Coronary artery (tissue), 2 donors: ENCODE measurements around the gene RPS6KA2.
A peak's percentile ranks its signal among the peaks of the same experiment; 100 is the strongest.

Source experiments
- DNase-seq: peaks from one replicate; pipeline ENCODE4 v3.0.0-alpha.2; 2017; ENCODE audit warnings: low spot score
- H3K27ac ChIP-seq, 2 donors: fragments of 200-600 bp; sonication (generic); one replicate each; pipeline ENCODE4 v1.5.1; 2016 to 2019
- H3K4me3 ChIP-seq: fragments of 200-600 bp; sonication (generic); 2 replicates; pipeline ENCODE4 v1.5.1; 2016; ENCODE audit warnings: mild to moderate bottlenecking, moderate library complexity
- TF ChIP-seq, protein P1 (sequence below): fragments of 200-600 bp; sonication (generic); IDR thresholded peaks from one replicate; pipeline ENCODE4 v1.5.1; 2019; ENCODE audit warnings: antibody characterized with exemption

Gene RPS6KA2

DNA sequence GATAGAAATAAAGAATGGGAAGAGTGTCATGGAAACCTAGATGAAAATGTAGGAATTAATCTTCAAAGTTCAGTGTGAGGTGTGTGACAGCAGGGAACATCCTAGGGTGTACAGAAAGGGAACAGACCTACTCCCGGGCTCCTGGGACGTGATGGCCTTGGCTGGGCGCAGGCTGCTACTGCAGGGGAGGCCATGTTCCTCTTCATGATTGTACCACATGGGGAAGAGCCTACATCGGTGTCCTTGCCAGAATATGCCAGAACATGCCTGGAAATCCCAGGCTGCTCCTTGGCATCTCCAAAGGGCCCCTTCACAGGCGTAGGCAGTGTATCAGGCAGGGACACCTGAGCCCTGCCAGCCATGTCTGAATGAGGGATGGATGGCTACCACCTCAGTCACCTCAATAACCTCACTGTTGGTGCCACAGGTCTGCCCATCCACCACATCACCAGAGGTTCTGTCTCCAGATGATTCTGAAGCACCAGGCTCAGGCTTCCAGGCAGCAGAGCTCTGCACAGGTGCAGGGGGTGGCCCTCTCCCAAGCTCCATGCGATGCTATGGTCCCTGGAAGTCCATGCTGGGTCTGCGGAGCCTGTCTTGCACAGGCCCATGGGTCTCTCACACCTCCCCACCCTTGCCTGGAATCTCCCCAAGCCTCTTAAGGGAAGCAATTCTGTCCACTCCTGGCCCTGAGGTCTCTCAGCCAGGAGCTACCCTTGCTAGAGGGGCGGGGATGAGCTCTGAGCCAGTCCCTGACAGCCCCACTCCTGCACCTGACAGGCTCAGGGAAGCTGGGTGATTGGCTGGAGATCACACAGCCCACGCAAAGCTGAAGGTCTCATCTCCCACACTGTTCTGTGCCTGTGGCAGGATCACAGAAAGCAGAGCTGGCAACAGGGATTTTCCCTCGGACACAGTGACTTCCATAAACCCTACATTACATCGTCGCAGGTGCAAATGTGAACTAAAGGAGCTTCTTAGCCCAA lies 60.7 kb downstream of the RPS6KA2 start:
- H3K27ac ChIP-seq = no peak overlapping the region
- peak; percentile 52 for DNase-seq
- no peak overlapping the region for H3K4me3 ChIP-seq
- TF ChIP-seq, protein P1, sequence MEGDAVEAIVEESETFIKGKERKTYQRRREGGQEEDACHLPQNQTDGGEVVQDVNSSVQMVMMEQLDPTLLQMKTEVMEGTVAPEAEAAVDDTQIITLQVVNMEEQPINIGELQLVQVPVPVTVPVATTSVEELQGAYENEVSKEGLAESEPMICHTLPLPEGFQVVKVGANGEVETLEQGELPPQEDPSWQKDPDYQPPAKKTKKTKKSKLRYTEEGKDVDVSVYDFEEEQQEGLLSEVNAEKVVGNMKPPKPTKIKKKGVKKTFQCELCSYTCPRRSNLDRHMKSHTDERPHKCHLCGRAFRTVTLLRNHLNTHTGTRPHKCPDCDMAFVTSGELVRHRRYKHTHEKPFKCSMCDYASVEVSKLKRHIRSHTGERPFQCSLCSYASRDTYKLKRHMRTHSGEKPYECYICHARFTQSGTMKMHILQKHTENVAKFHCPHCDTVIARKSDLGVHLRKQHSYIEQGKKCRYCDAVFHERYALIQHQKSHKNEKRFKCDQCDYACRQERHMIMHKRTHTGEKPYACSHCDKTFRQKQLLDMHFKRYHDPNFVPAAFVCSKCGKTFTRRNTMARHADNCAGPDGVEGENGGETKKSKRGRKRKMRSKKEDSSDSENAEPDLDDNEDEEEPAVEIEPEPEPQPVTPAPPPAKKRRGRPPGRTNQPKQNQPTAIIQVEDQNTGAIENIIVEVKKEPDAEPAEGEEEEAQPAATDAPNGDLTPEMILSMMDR = no peak

DNA sequence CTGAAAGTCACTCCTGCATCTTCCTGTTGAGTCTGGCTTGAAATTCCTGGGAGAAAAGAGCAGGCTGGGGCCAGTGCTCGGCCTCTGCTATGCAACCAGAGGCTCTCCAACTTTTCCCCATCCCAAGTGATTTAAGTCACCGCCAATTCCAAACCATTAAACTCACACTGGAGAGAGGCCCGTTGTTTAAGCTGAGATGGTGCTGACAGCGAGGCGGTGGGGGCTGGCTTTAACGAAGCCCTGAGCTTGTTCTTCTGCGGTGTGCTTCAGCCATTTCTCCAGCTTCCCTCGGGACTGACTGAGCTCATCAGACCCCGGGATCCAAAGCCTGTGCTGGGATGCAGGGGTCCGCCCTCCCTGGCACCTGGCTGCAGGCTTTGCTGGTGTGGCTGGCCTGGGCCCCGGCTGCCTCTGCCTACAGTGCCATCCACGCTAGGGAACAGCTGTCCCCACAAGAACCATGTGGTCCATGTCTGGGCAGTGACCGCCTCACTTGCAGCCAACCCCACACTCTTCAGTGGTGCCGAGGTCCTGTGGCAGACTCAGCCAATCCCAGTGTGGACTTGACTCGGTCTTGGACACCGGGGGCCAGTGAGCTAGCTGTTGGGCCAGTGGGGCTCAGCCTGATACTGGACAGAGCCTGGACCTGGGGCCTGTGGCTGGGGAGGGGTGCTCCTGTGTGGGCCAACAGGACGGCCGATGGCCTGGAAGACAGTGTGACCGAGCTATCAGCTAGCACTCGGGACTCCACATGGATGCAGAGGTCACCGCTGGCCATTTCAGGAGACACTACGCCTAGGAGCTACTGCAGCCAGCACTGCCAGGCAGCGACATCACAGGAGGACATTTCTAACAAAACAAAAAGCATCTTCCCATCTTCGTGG lies 61.7 kb downstream of the RPS6KA2 start:
- Histone ChIP-seq H3K4me3 (no peak overlapping the region), H3K27ac (no peak overlapping the region)
- DNase-seq = peak; percentile 66
- TF ChIP-seq, protein P1 = no peak

DNA sequence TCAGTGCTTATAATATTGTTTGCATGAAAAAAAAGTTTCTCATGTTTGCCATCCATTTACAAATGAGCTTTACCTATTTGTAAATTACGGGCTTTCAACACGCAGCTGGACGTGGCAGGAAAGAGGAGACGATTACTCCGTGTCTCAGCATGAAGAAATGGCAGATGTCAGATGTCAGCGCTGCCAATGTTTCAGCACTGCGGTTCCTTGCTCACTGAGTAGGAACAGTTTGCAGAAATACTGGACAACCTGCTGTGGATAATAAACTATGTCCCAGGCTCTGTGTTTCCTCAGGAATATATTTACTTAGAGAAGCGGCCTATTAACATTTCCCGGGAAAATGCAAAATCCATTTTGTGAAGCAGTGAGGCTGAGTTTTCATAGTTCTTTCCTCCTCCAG lies 63.2 kb downstream of the RPS6KA2 start:
- Histone ChIP-seq H3K27ac (no peak overlapping the region), H3K4me3 (no peak overlapping the region)
- TF ChIP-seq, protein P1 = no peak
- DNase-seq = no peak

DNA sequence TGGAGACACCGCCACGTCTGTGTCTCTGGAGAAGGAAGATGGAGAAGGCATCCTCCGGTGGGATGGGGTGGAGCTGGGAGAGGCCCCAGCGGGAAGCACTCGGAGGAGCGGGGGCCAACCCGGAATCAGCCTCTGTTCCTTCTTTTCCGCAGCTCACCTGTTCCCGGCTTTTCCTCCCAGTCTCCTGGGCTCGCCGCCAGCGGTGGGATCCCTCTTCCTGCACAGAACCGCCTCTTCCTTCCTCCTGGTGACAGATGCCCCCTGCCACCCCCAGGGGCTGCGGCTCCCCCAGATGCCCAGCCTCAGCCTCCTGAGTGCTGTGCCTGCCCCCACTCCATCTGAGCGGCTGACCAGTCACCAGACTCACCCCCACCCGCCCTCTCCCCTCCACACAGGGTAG lies 63.9 kb downstream of the RPS6KA2 start:
- Histone ChIP-seq H3K4me3 (no peak overlapping the region), H3K27ac (no peak overlapping the region)
- DNase-seq = peak; percentile 36
- TF ChIP-seq, protein P1 = no peak

DNA sequence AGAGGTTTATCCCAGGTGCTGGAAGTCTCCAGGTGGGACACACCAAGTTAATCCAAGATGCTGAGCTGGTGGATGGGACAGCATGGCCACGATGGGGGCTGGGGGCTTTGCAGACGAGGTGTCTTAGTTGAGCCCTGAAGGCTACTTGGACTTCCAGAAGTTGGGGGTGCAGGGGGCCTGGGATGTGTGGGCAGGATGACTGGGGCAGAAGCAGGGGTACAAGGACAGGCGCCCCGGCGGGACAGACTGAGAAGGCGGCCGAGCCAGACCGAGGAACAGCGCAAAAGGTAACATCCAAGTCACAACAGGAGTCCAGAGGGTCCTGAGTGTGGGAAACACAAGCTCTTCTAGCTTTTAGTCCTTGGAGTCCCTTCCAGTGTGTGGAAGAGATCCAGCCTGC lies 64.3 kb downstream of the RPS6KA2 start:
- TF ChIP-seq, protein P1 = no peak
- DNase-seq = no peak
- H3K4me3 ChIP-seq = no peak overlapping the region
- H3K27ac ChIP-seq = no peak overlapping the region

DNA sequence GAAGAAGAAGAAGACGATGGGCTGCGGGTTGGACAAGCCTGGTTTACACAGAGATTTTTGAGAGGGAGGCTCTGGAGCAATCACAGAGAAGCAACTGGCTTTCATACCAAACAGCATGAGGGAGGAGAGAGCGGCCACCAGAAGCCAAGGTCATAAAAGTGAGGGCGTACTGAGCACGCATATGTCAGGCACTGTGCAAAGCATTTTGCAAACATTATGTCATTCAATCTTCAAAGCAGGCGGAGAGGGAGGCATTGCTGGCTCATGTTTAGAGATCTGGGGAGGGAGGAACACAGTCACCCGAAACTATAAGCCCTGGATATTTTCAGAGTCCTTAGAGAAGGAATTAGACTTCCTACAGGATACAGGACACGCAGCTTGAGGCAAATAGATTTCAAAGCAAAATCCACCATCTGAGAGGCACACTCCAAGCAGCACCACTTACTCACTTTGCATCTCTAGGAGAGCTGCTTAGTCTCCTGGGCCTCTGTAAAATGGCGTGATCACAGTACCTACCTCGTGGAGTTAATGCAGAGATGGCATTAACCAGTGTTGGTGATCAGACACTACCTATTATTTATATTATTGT lies 65.2 kb downstream of the RPS6KA2 start:
- no peak overlapping the region for H3K4me3 ChIP-seq
- no peak for DNase-seq
- TF ChIP-seq, protein P1 = no peak
- H3K27ac ChIP-seq = no peak overlapping the region
